Measurements from ENCODE around the gene CASQ2. TPM values are rescaled to one million over a fixed set of nuclear protein-coding genes. Genes with fewer than 3 reads are reported as not detected.

The CASQ2 gene
- total and polyA plus RNA-seq, 9 of the 15 experiments (the other 6 are each of a cell fraction or from before 2014, with no cell fraction given), result not detected

DNA sequence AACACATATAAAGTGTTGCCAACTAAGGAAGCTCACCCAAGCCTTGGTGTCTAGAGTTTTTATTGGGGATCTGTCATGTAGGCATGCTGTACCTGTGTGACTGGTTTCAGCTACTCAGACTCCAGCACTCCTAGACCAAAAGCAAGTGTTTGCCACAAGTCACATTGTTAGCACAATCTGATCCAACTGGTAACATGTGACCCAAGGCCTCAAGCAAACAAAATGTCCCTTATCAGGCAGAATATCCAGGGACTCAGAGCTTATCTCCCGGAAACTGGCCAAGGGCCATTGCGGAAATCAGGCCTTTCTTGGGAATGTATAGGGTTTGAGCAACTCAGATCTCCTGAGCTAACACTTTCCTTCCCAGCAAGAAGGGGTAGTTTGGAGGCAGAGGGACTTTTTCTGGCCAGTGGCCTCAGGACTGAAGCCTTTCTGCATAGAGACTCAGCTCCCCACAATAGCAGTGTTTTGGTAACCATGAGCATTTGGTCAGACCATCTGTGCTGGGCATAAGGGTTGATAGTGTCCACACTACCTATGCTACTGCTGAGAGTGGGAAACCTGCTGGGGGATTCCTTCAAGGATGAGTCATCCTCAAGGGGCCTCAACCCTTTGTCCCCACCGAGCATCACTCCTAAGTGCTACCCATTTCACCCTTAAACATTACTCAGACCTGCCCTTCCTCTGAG lies 42.8 kb upstream of the CASQ2 start (continued):
- TF ChIP-seq, protein P1, sequence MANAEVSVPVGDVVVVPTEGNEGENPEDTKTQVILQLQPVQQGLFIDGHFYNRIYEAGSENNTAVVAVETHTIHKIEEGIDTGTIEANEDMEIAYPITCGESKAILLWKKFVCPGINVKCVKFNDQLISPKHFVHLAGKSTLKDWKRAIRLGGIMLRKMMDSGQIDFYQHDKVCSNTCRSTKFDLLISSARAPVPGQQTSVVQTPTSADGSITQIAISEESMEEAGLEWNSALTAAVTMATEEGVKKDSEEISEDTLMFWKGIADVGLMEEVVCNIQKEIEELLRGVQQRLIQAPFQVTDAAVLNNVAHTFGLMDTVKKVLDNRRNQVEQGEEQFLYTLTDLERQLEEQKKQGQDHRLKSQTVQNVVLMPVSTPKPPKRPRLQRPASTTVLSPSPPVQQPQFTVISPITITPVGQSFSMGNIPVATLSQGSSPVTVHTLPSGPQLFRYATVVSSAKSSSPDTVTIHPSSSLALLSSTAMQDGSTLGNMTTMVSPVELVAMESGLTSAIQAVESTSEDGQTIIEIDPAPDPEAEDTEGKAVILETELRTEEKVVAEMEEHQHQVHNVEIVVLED (CRISPR knock-in tag; IDR thresholded peaks at IDR 0.05), result no peak

DNA sequence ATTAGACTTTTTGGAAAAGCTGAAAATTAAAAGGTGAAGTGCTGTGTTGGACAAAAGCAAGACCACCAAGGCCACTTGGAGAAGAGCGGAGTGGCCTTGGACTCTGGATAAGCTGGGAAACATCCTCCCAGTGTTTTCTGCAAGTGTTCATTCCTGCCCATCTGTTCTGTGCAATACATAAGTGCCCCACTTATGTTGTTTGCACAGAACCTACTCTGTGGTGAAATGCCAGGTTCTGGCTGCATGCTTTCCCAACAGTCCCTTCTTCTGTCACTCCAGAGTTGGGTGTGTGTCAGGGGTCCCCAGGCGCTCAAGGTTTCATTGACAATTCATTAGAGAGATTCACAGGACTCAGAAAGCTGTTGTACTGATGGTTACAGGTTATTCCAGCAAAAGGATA lies 42.1 kb upstream of the CASQ2 start:
- intact Hi-C loops (cut with micrococcal nuclease) (no loop called here), in situ Hi-C loops (cut with MboI) (no loop called here)
- DNase-seq (ENCODE audit: extremely low read depth in 1 of 4, low spot score in 3 of 4) (no peak), FAIRE-seq (no peak), ATAC-seq (no peak)
- H3K27ac ChIP-seq (ENCODE audit: extremely low read depth, low read depth, low read length), result no peak overlapping the region
- no peak for TF ChIP-seq ZNF12 (CRISPR knock-in tag; IDR thresholded peaks at IDR 0.05)
- H3K4me1 ChIP-seq (replicated peaks in 1 of 2; ENCODE audit: control insufficient read depth in 2 of 2, insufficient read depth in 2 of 2, low read length in 2 of 2), result no peaks in the 10 kb centered on the region; a peak in 1 of 5 replicates
- POLR2A ChIA-PET, result no interaction called here
- no TSS peak for BruUV-seq (replicated peaks)
- H3K4me2 ChIP-seq (ENCODE audit: insufficient read depth, low read length), result no peak overlapping the region
- no peaks in the 10 kb centered on the region for H3K9me3 ChIP-seq (replicated peaks; ENCODE audit: control insufficient read depth, insufficient read depth, low read depth, low read length)
- H2AFZ ChIP-seq (ENCODE audit: low read depth, low read length), result no peak overlapping the region
- no peaks in the 10 kb centered on the region for H4K20me1 ChIP-seq (replicated peaks; ENCODE audit: control insufficient read depth, insufficient read depth, low read length)
- H3K4me3 ChIP-seq, result no peak overlapping the region
- CTCF ChIA-PET (ENCODE audit: low intra/inter-chr PET ratio), result no interaction called here
- H3K9ac ChIP-seq (ENCODE audit: insufficient read depth in 1 of 2, low read depth in 2 of 2, low read length in 2 of 2), result no peak overlapping the region
- no peaks in the 10 kb centered on the region for H3K9me1 ChIP-seq (ENCODE audit: control insufficient read depth, insufficient read depth, low read length)
- H3K79me2 ChIP-seq (ENCODE audit: control insufficient read depth, insufficient read depth, low read length), result no peaks in the 10 kb centered on the region
- no peaks in the 10 kb centered on the region for H3K36me3 ChIP-seq (ENCODE audit: control insufficient read depth, insufficient read depth, low read length)
- WGBS (ENCODE audit: insufficient coverage, low coverage, missing lambda C conversion rate), result 7% methylated on average over 2 of the region's 2 CpGs
- H3K27me3 ChIP-seq (ENCODE audit: control insufficient read depth in 2 of 2, insufficient read depth in 2 of 2, low read length in 2 of 2), result 0 out of 5 replicates have a peak, but pooled peaks cover 0 to 3% of the 10 kb centered on the region in 2 experiments

All from K562 (cell line).